SK-N-SH (cell line): Measurements from ENCODE around the gene PRUNE1. TPM values are rescaled to one million over a fixed set of nuclear protein-coding genes. Genes with fewer than 3 reads are reported as not detected.

Experiments used
- CTCF ChIA-PET: fragments of 300-600, 350-600 bp; formaldehyde crosslinking; extraction: SDS; loops from one replicate; lab custom pipeline; 2021; lab: Yijun Ruan, JAX
- POLR2A ChIA-PET: fragments of 350-600 bp; sonication (Branson Sonifier 250); formaldehyde crosslinking; extraction: SDS; loops from one replicate; lab custom pipeline; 2020; ENCODE audit warnings: antibody characterized with exemption, inconsistent platforms; lab: Yijun Ruan, JAX
- DNase-seq: peaks from one replicate; pipeline ENCODE4 v3.0.0; 2012
- H2AFZ ChIP-seq: fragments of 200-600 bp; sonication (generic); 2 replicates; pipeline ENCODE4 v1.8.1; 2016; ENCODE audit warnings: antibody characterized with exemption, mild to moderate bottlenecking, low read depth
- H3F3A ChIP-seq: fragments of 200-600 bp; sonication (generic); replicated peaks from 2 replicates; pipeline ENCODE3; 2016; ENCODE audit warnings: antibody characterized with exemption, mild to moderate bottlenecking; ENCODE audit not compliant: insufficient read depth
- H3K27ac ChIP-seq, 2 experiments: fragments of 200-500 bp in 1 of 2; fragments of 200-600 bp in 1 of 2; sonication (Bioruptor generic) in 1 of 2; sonication (generic), shearing (Covaris generic) in 1 of 2; 2 replicates each; pipeline versions ENCODE4 v1.5.1 to v1.6.1; 2014 to 2016; ENCODE audit warnings: low read depth in 2 of 2, inconsistent platforms in 1 of 2, low read length in 1 of 2, mild to moderate bottlenecking in 1 of 2, mixed read lengths in 1 of 2
- H3K27me3 ChIP-seq: fragments of 200-600 bp; sonication (generic), shearing (Covaris generic); 2 replicates; pipeline ENCODE4 v1.6.1; 2016; ENCODE audit warnings: mixed run types; ENCODE audit not compliant: insufficient read depth
- H3K36me3 ChIP-seq, 2 experiments: fragments of 200-500 bp in 1 of 2; fragments of 200-600 bp in 1 of 2; sonication (Bioruptor generic) in 1 of 2; sonication (generic) in 1 of 2; replicated peaks in 1 of 2; 2 replicates each; pipeline versions ENCODE3 to v1.5.1; 2014 to 2016; ENCODE audit warnings: low read length in 1 of 2, mild to moderate bottlenecking in 1 of 2; ENCODE audit not compliant: insufficient read depth in 2 of 2, control insufficient read depth in 1 of 2
- H3K4me1 ChIP-seq, 2 experiments: fragments of 200-500 bp in 1 of 2; fragments of 200-600 bp in 1 of 2; sonication (Bioruptor generic) in 1 of 2; sonication (generic), shearing (Covaris generic) in 1 of 2; 2 replicates each; pipeline versions ENCODE4 v1.5.1 to v1.6.1; 2014 to 2016; ENCODE audit warnings: low read depth in 1 of 2, low read length in 1 of 2, mixed run types in 1 of 2; ENCODE audit not compliant: insufficient read depth in 2 of 2, control insufficient read depth in 1 of 2
- H3K4me2 ChIP-seq: fragments of 200-600 bp; sonication (generic), shearing (Covaris generic); 2 replicates; pipeline ENCODE4 v1.6.1; 2017; ENCODE audit warnings: mixed run types
- H3K4me3 ChIP-seq, 2 experiments: fragments of 200-500 bp in 1 of 2; fragments of 200-600 bp in 1 of 2; sonication (Bioruptor generic) in 1 of 2; sonication (generic), shearing (Covaris generic) in 1 of 2; 2 replicates each; pipeline versions ENCODE4 v1.5.1 to v1.8.1; 2014 to 2016; ENCODE audit warnings: low read depth in 2 of 2, inconsistent platforms in 1 of 2, low read length in 1 of 2, mild to moderate bottlenecking in 1 of 2, mixed read lengths in 1 of 2, moderate library complexity in 1 of 2
- H3K79me2 ChIP-seq: fragments of 200-600 bp; sonication (generic); 2 replicates; pipeline ENCODE4 v1.8.1; 2017; ENCODE audit warnings: mild to moderate bottlenecking; ENCODE audit not compliant: insufficient read depth
- H3K9ac ChIP-seq: fragments of 200-600 bp; sonication (generic); 2 replicates; pipeline ENCODE4 v1.6.1; 2017; ENCODE audit warnings: mixed run types
- H3K9me2 ChIP-seq: fragments of 200-600 bp; sonication (generic); 2 replicates; pipeline ENCODE4 v1.6.1; 2017; ENCODE audit warnings: mixed run types
- H3K9me3 ChIP-seq: fragments of 200-600 bp; sonication (generic); 2 replicates; pipeline ENCODE4 v1.6.1; 2017; ENCODE audit warnings: mixed run types, mild to moderate bottlenecking, moderate library complexity
- H4K20me1 ChIP-seq: fragments of 200-600 bp; sonication (generic); 2 replicates; pipeline ENCODE4 v1.6.1; 2017; ENCODE audit warnings: mild to moderate bottlenecking, mixed run types; ENCODE audit not compliant: insufficient read depth
- CHD2 ChIP-seq: fragments of 150-350 bp; IDR thresholded peaks from 2 replicates; pipeline ENCODE4 v1.6.1; 2018; ENCODE audit warnings: low read length; ENCODE audit not compliant: partially characterized antibody
- CTCF ChIP-seq: fragments of 200-600 bp; sonication (generic); IDR thresholded peaks from 2 replicates; pipeline ENCODE4 v1.6.1; 2017; ENCODE audit warnings: antibody characterized with exemption, mild to moderate bottlenecking, moderate library complexity
- ELF1 ChIP-seq: IDR thresholded peaks from 2 replicates; pipeline ENCODE4 v1.4.0; 2012
- FOXM1 ChIP-seq: IDR thresholded peaks from 2 replicates; pipeline ENCODE4 v1.4.0; 2012; ENCODE audit warnings: low read depth, mild to moderate bottlenecking
- GATA2 ChIP-seq: sonication (generic); formaldehyde crosslinking; IDR thresholded peaks from 2 replicates; pipeline ENCODE4 v1.5.0; 2020; ENCODE audit warnings: mild to moderate bottlenecking, missing genetic modification reagents
- JUND ChIP-seq: IDR thresholded peaks from 2 replicates; pipeline ENCODE4 v1.4.0; 2012
- MEF2A ChIP-seq: IDR thresholded peaks from 2 replicates; pipeline ENCODE4 v1.4.0; 2012; ENCODE audit warnings: low read depth, borderline replicate concordance
- NFIC ChIP-seq: IDR thresholded peaks from 2 replicates; pipeline ENCODE4 v1.4.0; 2012; ENCODE audit warnings: borderline replicate concordance
- PBX3 ChIP-seq: IDR thresholded peaks from 2 replicates; pipeline ENCODE4; 2012
- POLR2AphosphoS5 ChIP-seq: IDR thresholded peaks from 2 replicates; pipeline ENCODE4 v1.6.1; 2012; ENCODE audit warnings: low read depth, low read length
- RAD21 ChIP-seq: IDR thresholded peaks from 2 replicates; pipeline ENCODE4 v1.6.1; 2012; ENCODE audit warnings: mild to moderate bottlenecking, low read length
- RCOR1 ChIP-seq: fragments of 150-350 bp; IDR thresholded peaks from 2 replicates; pipeline ENCODE4 v1.6.1; 2017; ENCODE audit warnings: antibody characterized with exemption, low read length
- REST ChIP-seq: IDR thresholded peaks from 2 replicates; pipeline ENCODE4 v1.6.1; 2012; ENCODE audit warnings: mild to moderate bottlenecking, low read depth, low read length, moderate library complexity
- TAF1 ChIP-seq: IDR thresholded peaks from 2 replicates; pipeline ENCODE4 v1.6.1; 2012; ENCODE audit warnings: low read depth, mild to moderate bottlenecking, low read length, moderate library complexity, borderline replicate concordance
- TCF12 ChIP-seq: IDR thresholded peaks from 2 replicates; pipeline ENCODE4 v1.4.0; 2012
- TEAD4 ChIP-seq: IDR thresholded peaks from 2 replicates; pipeline ENCODE4 v1.4.0; 2012; ENCODE audit warnings: mild to moderate bottlenecking, borderline replicate concordance; ENCODE audit not compliant: insufficient read depth
- YY1 ChIP-seq: IDR thresholded peaks from 2 replicates; pipeline ENCODE4 v1.4.0; 2012; ENCODE audit warnings: low read depth, mild to moderate bottlenecking
- ZBTB33 ChIP-seq: IDR thresholded peaks from 2 replicates; pipeline ENCODE4 v1.4.0; 2012; ENCODE audit warnings: low read depth, borderline replicate concordance
- WGBS: methylation state at CpG from one replicate; pipeline ENCODE4 v1.1.6; 2017; ENCODE audit warnings: low lambda C conversion rate; 5-methylcytosine and 5-hydroxymethylcytosine counted together
- polyA plus RNA-seq, 3 experiments: library from polyadenylated mRNA; depleted of rRNA; stranded (reverse); fragments of >200 nt; gene quantifications; 2 replicates each; pipeline ENCODE4 v1.2.3, GENCODE V29; 2012
- TF ChIP-seq, protein P1 (sequence below): IDR thresholded peaks from 2 replicates; pipeline ENCODE4 v1.4.0; 2012; ENCODE audit warnings: low read depth
- TF ChIP-seq, protein P2 (sequence below): fragments of 150-350 bp; IDR thresholded peaks from 2 replicates; pipeline ENCODE4 v1.6.1; 2017; ENCODE audit warnings: antibody characterized with exemption, low read length, low read depth, borderline replicate concordance

Gene PRUNE1
- polyA plus RNA-seq, 1 of the 3 experiments (the other 2 are of a cell fraction): 7.3 TPM

GRCh38 chr1:151026460-151026859 lies 18.2 kb downstream of the PRUNE1 start:
- Histone ChIP-seq H3K9ac (no peak overlapping the region), H3K79me2 (no peaks in the 10 kb centered on the region), H3K9me2 (no peaks in the 10 kb centered on the region), H3K4me1 (no peaks in the 10 kb centered on the region), H3F3A (no peaks in the 10 kb centered on the region), H3K9me3 (no peaks in the 10 kb centered on the region), H3K4me2 (no peak overlapping the region), H3K36me3 (peaks cover 10 to 16% of the 10 kb centered on the region in 2 experiments), H4K20me1 (no peaks in the 10 kb centered on the region), H3K27ac (no peak overlapping the region), H3K27me3 (no peaks in the 10 kb centered on the region), H2AFZ (no peak overlapping the region), H3K4me3 (no peak overlapping the region)
- ChIA-PET POLR2A (no interaction called here), CTCF (interaction anchor here (1.1 to 5.1 kb wide), 3 partner anchors 20 to 73 kb away, joined by 3 to 29 read pairs (median 4); partner anchors contain the start of gene C1orf56)
- TF ChIP-seq NFIC: no peak
- no peak for TF ChIP-seq ZBTB33
- no peak for TF ChIP-seq RAD21
- no peak for TF ChIP-seq ELF1
- TF ChIP-seq YY1: no peak
- TF ChIP-seq CHD2: no peak
- no peak for TF ChIP-seq POLR2AphosphoS5
- no peak for TF ChIP-seq RCOR1
- TF ChIP-seq TAF1: no peak
- no peak for TF ChIP-seq CTCF
- TF ChIP-seq FOXM1: no peak
- no peak for TF ChIP-seq PBX3
- no peak for TF ChIP-seq TCF12
- TF ChIP-seq GATA2 (CRISPR knock-in tag): no peak
- no peak for DNase-seq

DNA sequence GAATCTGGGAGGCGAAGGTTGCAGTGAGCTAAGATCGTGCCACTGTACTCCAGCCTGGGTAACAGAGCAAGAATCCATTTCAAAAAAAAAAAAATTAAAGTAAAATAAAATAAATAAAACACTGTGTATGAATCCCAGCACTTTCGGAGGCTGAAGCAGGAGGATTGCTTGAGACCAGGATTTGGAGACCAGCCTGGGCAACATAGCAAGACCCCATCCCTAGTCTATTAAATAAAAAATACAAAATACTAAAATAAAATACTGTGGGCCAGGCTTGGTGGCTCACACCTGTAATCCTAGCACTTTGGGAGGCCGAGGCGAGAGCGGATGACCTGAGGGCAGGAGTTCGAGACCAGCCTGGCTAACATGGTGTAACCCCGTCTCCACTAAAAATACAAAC lies 23.9 kb downstream of the PRUNE1 start:
- DNase-seq: no peak
- ChIA-PET POLR2A (no interaction called here), CTCF (interaction anchor here (1.5 kb wide), 1 partner anchor 17 kb away, joined by 7 read pairs; no protein-coding TSS in a partner anchor)
- Histone ChIP-seq H3K4me3 (no peak overlapping the region), H3K79me2 (no peaks in the 10 kb centered on the region), H3K9me3 (no peaks in the 10 kb centered on the region), H3K4me2 (no peak overlapping the region), H3K9ac (no peak overlapping the region), H4K20me1 (no peaks in the 10 kb centered on the region), H3K36me3 (peaks cover 18 to 35% of the 10 kb centered on the region in 2 experiments), H2AFZ (no peak overlapping the region), H3F3A (no peaks in the 10 kb centered on the region), H3K27me3 (no peaks in the 10 kb centered on the region), H3K9me2 (no peaks in the 10 kb centered on the region), H3K4me1 (no peaks in the 10 kb centered on the region), H3K27ac (no peak overlapping the region)
- 94% methylated on average over 8 of the region's 8 CpGs for WGBS
- TF ChIP-seq MEF2A (no peak), ELF1 (no peak), NFIC (no peak), TEAD4 (no peak), POLR2AphosphoS5 (no peak), JUND (no peak), REST (no peak), GATA2 (CRISPR knock-in tag) (no peak)
- TF ChIP-seq, protein P1, sequence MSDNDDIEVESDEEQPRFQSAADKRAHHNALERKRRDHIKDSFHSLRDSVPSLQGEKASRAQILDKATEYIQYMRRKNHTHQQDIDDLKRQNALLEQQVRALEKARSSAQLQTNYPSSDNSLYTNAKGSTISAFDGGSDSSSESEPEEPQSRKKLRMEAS: no peak
- TF ChIP-seq, protein P2, sequence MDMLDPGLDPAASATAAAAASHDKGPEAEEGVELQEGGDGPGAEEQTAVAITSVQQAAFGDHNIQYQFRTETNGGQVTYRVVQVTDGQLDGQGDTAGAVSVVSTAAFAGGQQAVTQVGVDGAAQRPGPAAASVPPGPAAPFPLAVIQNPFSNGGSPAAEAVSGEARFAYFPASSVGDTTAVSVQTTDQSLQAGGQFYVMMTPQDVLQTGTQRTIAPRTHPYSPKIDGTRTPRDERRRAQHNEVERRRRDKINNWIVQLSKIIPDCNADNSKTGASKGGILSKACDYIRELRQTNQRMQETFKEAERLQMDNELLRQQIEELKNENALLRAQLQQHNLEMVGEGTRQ: no peak
